GM12878 (cell line): Measurements from ENCODE around the gene SRL. TPM values are rescaled to one million over a fixed set of nuclear protein-coding genes. Genes with fewer than 3 reads are reported as not detected.

Source experiments
- ATF7 ChIP-seq: fragments of 450-650 bp; IDR thresholded peaks from 2 replicates; pipeline ENCODE4 v1.6.1; 2016; ENCODE audit warnings: low read depth, mild to moderate bottlenecking
- CUX1 ChIP-seq: IDR thresholded peaks from 2 replicates; pipeline ENCODE4 v1.6.1; 2012; ENCODE audit warnings: improper control_type of control experiment, low read depth, low read length; ENCODE audit not compliant: insufficient replicate concordance
- EGR1 ChIP-seq, 2 experiments: IDR thresholded peaks; 1 replicate in 1 of 2; 2 replicates in 1 of 2; pipeline ENCODE4 v1.6.1; 2011 to 2012; ENCODE audit warnings: low read depth in 2 of 2, low read length in 2 of 2, borderline replicate concordance in 1 of 2, mild to moderate bottlenecking in 1 of 2, moderate library complexity in 1 of 2
- RAD21 ChIP-seq: IDR thresholded peaks from 2 replicates; pipeline ENCODE4 v1.6.1; 2011; ENCODE audit warnings: mild to moderate bottlenecking, low read depth, low read length, moderate library complexity; ENCODE audit not compliant: insufficient read depth
- RAD51 ChIP-seq: fragments of 450-650 bp; IDR thresholded peaks from 2 replicates; pipeline ENCODE4 v1.6.1; 2016; ENCODE audit warnings: moderate library complexity, mild to moderate bottlenecking, inconsistent platforms
- ZNF217 ChIP-seq: fragments of 450-650 bp; IDR thresholded peaks from 2 replicates; pipeline ENCODE4 v1.6.1; 2017; ENCODE audit warnings: antibody characterized with exemption, mild to moderate bottlenecking
- ZNF384 ChIP-seq: IDR thresholded peaks from 2 replicates; pipeline ENCODE4 v1.6.1; 2012; ENCODE audit warnings: low read depth, mild to moderate bottlenecking, low read length, improper control_type of control experiment, borderline replicate concordance
- ZNF592 ChIP-seq: fragments of 450-650 bp; IDR thresholded peaks from 2 replicates; pipeline ENCODE4 v1.6.1; 2017; ENCODE audit warnings: mild to moderate bottlenecking, moderate library complexity
- polyA plus RNA-seq, 11 experiments: library from polyadenylated mRNA; depleted of rRNA in 4 of 11; unstranded in 6 of 11; stranded (reverse) in 5 of 11; fragments of >200 nt; fragmentation: Nextera tagmentation in 4 of 11; fragmentation: Illumina TruSeq in 1 of 11; extraction: Ambion mirVana in 4 of 11; extraction: Trizol in 1 of 11; gene quantifications; 1 replicate in 1 of 11; 2 replicates in 10 of 11; pipeline versions ENCODE4 v1.2.1 to v1.2.3, GENCODE V29; 2011 to 2016; ENCODE audit warnings: inconsistent platforms in 2 of 11, missing spikeins in 2 of 11, low read depth in 1 of 11
- total RNA-seq, 4 experiments: library from RNA; depleted of rRNA in 3 of 4; stranded (reverse); fragments of >200 nt in 3 of 4; fragmentation: Illumina TruSeq in 1 of 4; extraction: Trizol in 1 of 4; gene quantifications; 2 replicates each; pipeline versions ENCODE4 v1.2.1 to v1.2.3, GENCODE V29; 2013 to 2021
- TF ChIP-seq, protein P1 (sequence below): fragments of 450-650 bp; IDR thresholded peaks from 2 replicates; pipeline ENCODE4 v1.6.1; 2016; ENCODE audit warnings: mild to moderate bottlenecking

The SRL gene
- total and polyA plus RNA-seq, 10 of the 15 experiments (the other 5 are each of a cell fraction or from before 2014, with no cell fraction given), result not detected

GRCh38 chr16:4271176-4272113 lies 29.6 kb upstream of the SRL start (continued):
- TF ChIP-seq CUX1 (no peak), ZNF384 (no peak), ZNF592 (no peak), RAD51 (peak; percentile 76), ZNF217 (no peak), ATF7 (no peak), EGR1 (IDR thresholded peaks at IDR 0.05; ENCODE audit: borderline replicate concordance in 1 of 2, low read depth in 2 of 2, low read length in 2 of 2) (peak in 1 of 2 experiments; percentile 77; a peak in 2 of 3 replicates), RAD21 (no peak)
- TF ChIP-seq, protein P1, sequence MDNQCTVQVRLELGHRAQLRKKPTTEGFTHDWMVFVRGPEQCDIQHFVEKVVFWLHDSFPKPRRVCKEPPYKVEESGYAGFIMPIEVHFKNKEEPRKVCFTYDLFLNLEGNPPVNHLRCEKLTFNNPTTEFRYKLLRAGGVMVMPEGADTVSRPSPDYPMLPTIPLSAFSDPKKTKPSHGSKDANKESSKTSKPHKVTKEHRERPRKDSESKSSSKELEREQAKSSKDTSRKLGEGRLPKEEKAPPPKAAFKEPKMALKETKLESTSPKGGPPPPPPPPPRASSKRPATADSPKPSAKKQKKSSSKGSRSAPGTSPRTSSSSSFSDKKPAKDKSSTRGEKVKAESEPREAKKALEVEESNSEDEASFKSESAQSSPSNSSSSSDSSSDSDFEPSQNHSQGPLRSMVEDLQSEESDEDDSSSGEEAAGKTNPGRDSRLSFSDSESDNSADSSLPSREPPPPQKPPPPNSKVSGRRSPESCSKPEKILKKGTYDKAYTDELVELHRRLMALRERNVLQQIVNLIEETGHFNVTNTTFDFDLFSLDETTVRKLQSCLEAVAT, result peak; percentile 78
